ENCODE measurements around the gene GINM1.

DNA sequence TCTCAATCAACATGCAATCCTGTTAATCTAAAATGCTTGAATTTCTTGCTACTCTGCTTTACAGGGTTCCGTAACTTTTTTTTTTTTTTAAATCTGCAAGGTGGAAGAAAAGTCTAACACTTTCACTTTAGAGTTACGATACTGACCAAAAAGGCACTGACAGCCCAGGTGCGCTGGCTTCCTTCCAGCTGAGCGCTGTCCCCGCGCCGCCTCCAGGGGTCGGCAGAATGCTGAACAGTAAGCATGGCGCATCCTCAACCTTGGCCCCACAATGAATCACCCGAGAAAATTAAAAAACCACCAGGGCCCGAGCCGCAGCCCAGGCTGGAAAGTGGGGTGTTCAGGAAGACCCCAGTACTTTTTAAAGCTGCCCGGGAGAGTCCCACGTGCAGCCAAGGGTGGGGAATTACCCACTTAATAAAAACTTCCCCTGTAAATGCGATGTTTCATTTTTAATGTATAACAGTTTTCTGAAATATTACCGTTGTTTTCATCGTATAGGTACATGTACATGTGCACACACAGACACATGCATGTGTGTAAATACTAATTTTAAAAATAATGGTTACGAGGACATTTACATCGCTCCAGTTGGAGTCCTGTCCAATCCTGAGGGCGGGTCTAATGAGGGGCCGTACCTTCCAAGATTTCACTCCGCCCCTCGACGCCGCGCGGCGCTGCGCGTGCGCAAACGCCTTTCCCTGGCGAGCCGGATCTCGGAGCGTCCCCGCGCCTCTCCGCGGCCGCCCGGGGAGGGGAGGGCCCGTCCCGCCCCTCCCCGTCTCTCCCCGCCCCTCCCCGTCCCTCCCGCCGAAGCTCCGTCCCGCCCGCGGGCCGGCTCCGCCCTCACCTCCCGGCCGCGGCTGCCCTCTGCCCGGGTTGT, at the start of gene GINM1:
- TF ChIP-seq, protein P1, sequence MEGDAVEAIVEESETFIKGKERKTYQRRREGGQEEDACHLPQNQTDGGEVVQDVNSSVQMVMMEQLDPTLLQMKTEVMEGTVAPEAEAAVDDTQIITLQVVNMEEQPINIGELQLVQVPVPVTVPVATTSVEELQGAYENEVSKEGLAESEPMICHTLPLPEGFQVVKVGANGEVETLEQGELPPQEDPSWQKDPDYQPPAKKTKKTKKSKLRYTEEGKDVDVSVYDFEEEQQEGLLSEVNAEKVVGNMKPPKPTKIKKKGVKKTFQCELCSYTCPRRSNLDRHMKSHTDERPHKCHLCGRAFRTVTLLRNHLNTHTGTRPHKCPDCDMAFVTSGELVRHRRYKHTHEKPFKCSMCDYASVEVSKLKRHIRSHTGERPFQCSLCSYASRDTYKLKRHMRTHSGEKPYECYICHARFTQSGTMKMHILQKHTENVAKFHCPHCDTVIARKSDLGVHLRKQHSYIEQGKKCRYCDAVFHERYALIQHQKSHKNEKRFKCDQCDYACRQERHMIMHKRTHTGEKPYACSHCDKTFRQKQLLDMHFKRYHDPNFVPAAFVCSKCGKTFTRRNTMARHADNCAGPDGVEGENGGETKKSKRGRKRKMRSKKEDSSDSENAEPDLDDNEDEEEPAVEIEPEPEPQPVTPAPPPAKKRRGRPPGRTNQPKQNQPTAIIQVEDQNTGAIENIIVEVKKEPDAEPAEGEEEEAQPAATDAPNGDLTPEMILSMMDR (IDR thresholded peaks at IDR 0.05; ENCODE audit: control extremely low read depth in 1 of 3, insufficient read depth in 1 of 3, low read depth in 1 of 3, low read length in 3 of 3): peak; percentile 61 to 81 (median 74)
- TF ChIP-seq SP2 (IDR thresholded peaks at IDR 0.05; ENCODE audit: low read length) (no peak), EGR1 (IDR thresholded peaks at IDR 0.05; ENCODE audit: borderline replicate concordance, low read depth, low read length) (no peak), ZNF274 (IDR thresholded peaks at IDR 0.05; ENCODE audit: borderline replicate concordance, extremely low read depth, low read length) (no peak), POLR2A (IDR thresholded peaks at IDR 0.05; ENCODE audit: control extremely low read depth in 1 of 2, low read depth in 2 of 2, low read length in 2 of 2) (no peak; a peak in 1 of 3 replicates), KDM5A (IDR thresholded peaks at IDR 0.05; ENCODE audit: low read length) (no peak), POLR2AphosphoS5 (IDR thresholded peaks at IDR 0.05; ENCODE audit: low read depth, low read length) (no peak), CEBPB (IDR thresholded peaks at IDR 0.05; ENCODE audit: low read depth, low read length) (no peak), RBBP5 (IDR thresholded peaks at IDR 0.05; ENCODE audit: borderline replicate concordance, low read depth, low read length) (no peak), RFX5 (IDR thresholded peaks at IDR 0.05; ENCODE audit: borderline replicate concordance, low read depth, low read length) (no peak), GTF2F1 (IDR thresholded peaks at IDR 0.05; ENCODE audit: borderline replicate concordance, low read depth, low read length) (no peak)

All from H1 (cell line).